Uterus (tissue), 2 donors: Measurements from ENCODE around the gene DST.

Source experiments
- POLR2A ChIP-seq, 2 donors: fragments of 450-650 bp; IDR thresholded peaks; one replicate each; pipeline ENCODE4 v1.6.1; 2016; ENCODE audit warnings: antibody characterized with exemption in 2 of 2, mild to moderate bottlenecking in 1 of 2, moderate library complexity in 1 of 2
- TF ChIP-seq, protein P1 (sequence below), 4 experiments: fragments of 200-600 bp in 2 of 4; fragments of 450-650 bp in 2 of 4; sonication (generic) in 2 of 4; IDR thresholded peaks; one replicate each; pipeline ENCODE4 v1.5.1; 2016 to 2019; ENCODE audit warnings: antibody characterized with exemption in 4 of 4, mild to moderate bottlenecking in 2 of 4, moderate library complexity in 1 of 4

DNA sequence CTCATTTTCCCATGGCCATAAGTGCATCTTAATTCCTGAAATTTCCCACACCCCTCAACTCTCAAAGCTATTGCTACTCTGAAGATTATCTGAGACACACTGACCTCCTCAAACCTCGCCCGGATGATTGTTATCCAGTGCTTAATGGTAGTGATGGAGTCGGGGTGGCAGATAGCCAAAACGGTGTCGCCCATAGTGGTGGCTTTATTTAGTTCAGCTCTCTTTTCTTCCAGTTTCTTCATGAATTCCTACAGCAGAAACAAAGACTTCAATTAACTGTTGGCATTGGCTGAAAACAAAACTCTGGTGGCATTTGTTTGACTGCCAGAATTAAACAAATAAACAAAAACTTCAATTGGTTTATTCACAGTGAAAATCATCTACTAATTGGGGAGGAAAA, 165.4 kb downstream of the DST start:
- TF ChIP-seq, protein P1, sequence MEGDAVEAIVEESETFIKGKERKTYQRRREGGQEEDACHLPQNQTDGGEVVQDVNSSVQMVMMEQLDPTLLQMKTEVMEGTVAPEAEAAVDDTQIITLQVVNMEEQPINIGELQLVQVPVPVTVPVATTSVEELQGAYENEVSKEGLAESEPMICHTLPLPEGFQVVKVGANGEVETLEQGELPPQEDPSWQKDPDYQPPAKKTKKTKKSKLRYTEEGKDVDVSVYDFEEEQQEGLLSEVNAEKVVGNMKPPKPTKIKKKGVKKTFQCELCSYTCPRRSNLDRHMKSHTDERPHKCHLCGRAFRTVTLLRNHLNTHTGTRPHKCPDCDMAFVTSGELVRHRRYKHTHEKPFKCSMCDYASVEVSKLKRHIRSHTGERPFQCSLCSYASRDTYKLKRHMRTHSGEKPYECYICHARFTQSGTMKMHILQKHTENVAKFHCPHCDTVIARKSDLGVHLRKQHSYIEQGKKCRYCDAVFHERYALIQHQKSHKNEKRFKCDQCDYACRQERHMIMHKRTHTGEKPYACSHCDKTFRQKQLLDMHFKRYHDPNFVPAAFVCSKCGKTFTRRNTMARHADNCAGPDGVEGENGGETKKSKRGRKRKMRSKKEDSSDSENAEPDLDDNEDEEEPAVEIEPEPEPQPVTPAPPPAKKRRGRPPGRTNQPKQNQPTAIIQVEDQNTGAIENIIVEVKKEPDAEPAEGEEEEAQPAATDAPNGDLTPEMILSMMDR (IDR thresholded peaks at IDR 0.05), result no peak
- no peak for TF ChIP-seq POLR2A (IDR thresholded peaks at IDR 0.05)
